ENCODE measurements around the gene KRTAP1-5. TPM values are rescaled to one million over a fixed set of nuclear protein-coding genes. Genes with fewer than 3 reads are reported as not detected.

Gene KRTAP1-5
- total RNA-seq, 4 donors from 2014 or later: not detected

- Histone ChIP-seq H3K9me3 (no peaks in the 10 kb centered on the region), H3K36me3 (no peaks in the 10 kb centered on the region), H3K4me1 (no peaks in the 10 kb centered on the region), H3K27ac (no peak overlapping the region), H3K4me3 (no peak overlapping the region), H3K27me3 (no peaks in the 10 kb centered on the region)
- DNase-seq: no peak
- TF ChIP-seq CTCF (IDR thresholded peaks at IDR 0.05) (no peak), POLR2A (IDR thresholded peaks at IDR 0.05) (no peak)
Observed at GRCh38 chr17:41010441-41010840, 16.6 kb downstream of the KRTAP1-5 start.

GRCh38 chr17:41009936-41010335 lies 17.1 kb downstream of the KRTAP1-5 start:
- no peak overlapping the region for H3K4me3 ChIP-seq
- TF ChIP-seq POLR2A (IDR thresholded peaks at IDR 0.05): no peak
- no peak for TF ChIP-seq CTCF (IDR thresholded peaks at IDR 0.05)
- no peaks in the 10 kb centered on the region for H3K9me3 ChIP-seq
- no peak for DNase-seq
- H3K36me3 ChIP-seq: no peaks in the 10 kb centered on the region
- no peak overlapping the region for H3K27ac ChIP-seq
- no peaks in the 10 kb centered on the region for H3K27me3 ChIP-seq
- H3K4me1 ChIP-seq: no peaks in the 10 kb centered on the region

GRCh38 chr17:41009301-41009760 lies 17.7 kb downstream of the KRTAP1-5 start:
- Histone ChIP-seq H3K27ac (no peak overlapping the region), H3K4me1 (no peaks in the 10 kb centered on the region), H3K4me3 (no peak overlapping the region), H3K9me3 (no peaks in the 10 kb centered on the region), H3K36me3 (no peaks in the 10 kb centered on the region), H3K27me3 (no peaks in the 10 kb centered on the region)
- DNase-seq: no peak
- TF ChIP-seq CTCF (IDR thresholded peaks at IDR 0.05): no peak
- TF ChIP-seq POLR2A (IDR thresholded peaks at IDR 0.05): no peak

- no peak for DNase-seq
- H3K9me3 ChIP-seq: no peaks in the 10 kb centered on the region
- H3K4me1 ChIP-seq: no peaks in the 10 kb centered on the region
- H3K4me3 ChIP-seq: no peak within 1 kb of the TSS
- no peaks in the 10 kb centered on the region for H3K36me3 ChIP-seq
- H3K27me3 ChIP-seq: no peaks in the 10 kb centered on the region
- no peak within 1 kb of the TSS for H3K27ac ChIP-seq
- no peak for TF ChIP-seq CTCF (IDR thresholded peaks at IDR 0.05)
- no peak for TF ChIP-seq POLR2A (IDR thresholded peaks at IDR 0.05)
Observed at GRCh38 chr17:41008811-41009210, 18.2 kb downstream of the KRTAP1-5 start, which contains the start of gene KRTAP3-1. Gene KRTAP3-1, minus strand, starts transcription at chr17:41009128. Its CDS starts 54 bp downstream, at chr17:41009074.

GRCh38 chr17:41004397-41004796 lies 22.6 kb downstream of the KRTAP1-5 start:
- H3K4me3 ChIP-seq: no peak overlapping the region
- no peaks in the 10 kb centered on the region for H3K9me3 ChIP-seq
- H3K27ac ChIP-seq: no peak overlapping the region
- no peaks in the 10 kb centered on the region for H3K36me3 ChIP-seq
- no peak for DNase-seq
- TF ChIP-seq POLR2A (IDR thresholded peaks at IDR 0.05): no peak
- no peak for TF ChIP-seq CTCF (IDR thresholded peaks at IDR 0.05)
- H3K27me3 ChIP-seq: no peaks in the 10 kb centered on the region
- H3K4me1 ChIP-seq: no peaks in the 10 kb centered on the region

- no peak for DNase-seq
- no peak for TF ChIP-seq CTCF (IDR thresholded peaks at IDR 0.05)
- no peak for TF ChIP-seq POLR2A (IDR thresholded peaks at IDR 0.05)
- Histone ChIP-seq H3K9me3 (no peaks in the 10 kb centered on the region), H3K27ac (no peak overlapping the region), H3K4me1 (no peaks in the 10 kb centered on the region), H3K36me3 (no peaks in the 10 kb centered on the region), H3K4me3 (no peak overlapping the region), H3K27me3 (no peaks in the 10 kb centered on the region)
Observed at GRCh38 chr17:41003926-41004325, 23.1 kb downstream of the KRTAP1-5 start.

Measured in Peyer's patch (tissue), 4 donors.